ENCODE data around the gene RASGRF1. TPM values are rescaled to one million over a fixed set of nuclear protein-coding genes. Genes with fewer than 3 reads are reported as not detected.

The RASGRF1 gene
- total RNA-seq, 1 experiment from 2014 or later, result 0.59 TPM

- no peak overlapping the region for H3K27ac ChIP-seq (ENCODE audit: low read length)
- POLR2A ChIA-PET, result no interaction called here
Measured at GRCh38 chr15:79105141-79105540, 14.6 kb upstream of the RASGRF1 start.

GRCh38 chr15:79102595-79102994, 12.0 kb upstream of the RASGRF1 start:
- TF ChIP-seq REST (IDR thresholded peaks at IDR 0.05; ENCODE audit: insufficient read depth in 1 of 2, low read depth in 2 of 2, low read length in 1 of 2) (no peak), SIN3A (IDR thresholded peaks at IDR 0.05; ENCODE audit: borderline replicate concordance, insufficient read depth, low read depth, low read length) (no peak), CTCF (IDR thresholded peaks at IDR 0.05) (no peak), POLR2AphosphoS5 (IDR thresholded peaks at IDR 0.05; ENCODE audit: low read depth, low read length) (no peak), TCF7L2 (IDR thresholded peaks at IDR 0.05; ENCODE audit: low read depth, low read length) (no peak)
- ChIA-PET POLR2A (no interaction called here), CTCF (no interaction called here)
- in situ Hi-C loops (cut with HindIII; ENCODE audit: low pct_unique_long_range_greater_than_20kb, low sequenced_read_pairs) (no loop called here), intact Hi-C loops (cut with micrococcal nuclease; ENCODE audit: unreplicated experiment) (no loop called here)
- Histone ChIP-seq H3K27me3 (ENCODE audit: control insufficient read depth, insufficient read depth, low read length) (peaks cover 39% of the 10 kb centered on the region), H3K4me3 (ENCODE audit: low read depth in 2 of 2, low read length in 2 of 2) (no peak overlapping the region), H3K36me3 (ENCODE audit: control insufficient read depth, insufficient read depth, low read length) (no peaks in the 10 kb centered on the region), H3K4me1 (ENCODE audit: control insufficient read depth, insufficient read depth, low read length) (no peaks in the 10 kb centered on the region), H3K27ac (ENCODE audit: low read length) (no peak overlapping the region), H3K9me3 (ENCODE audit: control insufficient read depth, insufficient read depth, low read depth, low read length) (no peaks in the 10 kb centered on the region)
- BruUV-seq (replicated peaks), result no TSS peak
- ATAC-seq (no peak), DNase-seq (ENCODE audit: low read depth, low spot score) (no peak)

More at GRCh38 chr15:79105141-79105540, 14.6 kb upstream of the RASGRF1 start:
- BruUV-seq (replicated peaks), result no TSS peak
- no peaks in the 10 kb centered on the region for H3K36me3 ChIP-seq (ENCODE audit: control insufficient read depth, insufficient read depth, low read length)
- H3K27me3 ChIP-seq (ENCODE audit: control insufficient read depth, insufficient read depth, low read length), result peaks cover 26% of the 10 kb centered on the region
- no peak for ATAC-seq
- intact Hi-C loops (cut with micrococcal nuclease; ENCODE audit: unreplicated experiment), result no loop called here
- H3K4me3 ChIP-seq (ENCODE audit: low read depth in 2 of 2, low read length in 2 of 2), result no peak overlapping the region
- CTCF ChIA-PET, result no interaction called here
- no peak for DNase-seq (ENCODE audit: low read depth, low spot score)
- in situ Hi-C loops (cut with HindIII; ENCODE audit: low pct_unique_long_range_greater_than_20kb, low sequenced_read_pairs), result no loop called here
- TF ChIP-seq SIN3A (IDR thresholded peaks at IDR 0.05; ENCODE audit: borderline replicate concordance, insufficient read depth, low read depth, low read length) (no peak), REST (IDR thresholded peaks at IDR 0.05; ENCODE audit: insufficient read depth in 1 of 2, low read depth in 2 of 2, low read length in 1 of 2) (no peak), POLR2AphosphoS5 (IDR thresholded peaks at IDR 0.05; ENCODE audit: low read depth, low read length) (no peak), CTCF (IDR thresholded peaks at IDR 0.05) (no peak), TCF7L2 (IDR thresholded peaks at IDR 0.05; ENCODE audit: low read depth, low read length) (no peak)
- H3K4me1 ChIP-seq (ENCODE audit: control insufficient read depth, insufficient read depth, low read length), result no peaks in the 10 kb centered on the region
- no peaks in the 10 kb centered on the region for H3K9me3 ChIP-seq (ENCODE audit: control insufficient read depth, insufficient read depth, low read depth, low read length)

Data from Panc1 (cell line).